Hematopoietic multipotent progenitor cell (in vitro differentiated cells): ENCODE results near the gene INTS13. TPM values are rescaled to one million over a fixed set of nuclear protein-coding genes. Genes with fewer than 3 reads are reported as not detected.
"Not testable (repeated sequence)": the region's sequence is repeated elsewhere in the genome, so short reads cannot be mapped to it uniquely, and the experiment has no call there.

Source experiments
- DNase-seq, 3 donors: peaks; one replicate each; pipeline ENCODE4 v3.0.0-alpha.2; 2011 to 2015; ENCODE audit warnings: low read depth in 2 of 3, low spot score in 2 of 3
- total RNA-seq: library from RNA; depleted of rRNA; stranded (reverse); fragments of >200 nt; gene quantifications from one replicate; pipeline ENCODE4 v1.2.3, GENCODE V29; 2012

INTS13 gene
- total RNA-seq, 1 donor = 17.2 TPM

- DNase-seq = no peak
Measured at GRCh38 chr12:26936559-26937442, 980 bp downstream of the INTS13 start.

- DNase-seq = no peak
Measured at GRCh38 chr12:26935636-26936378, 2.0 kb downstream of the INTS13 start.

GRCh38 chr12:26929590-26929989 lies 8.2 kb downstream of the INTS13 start:
- no peak for DNase-seq

- no peak for DNase-seq
Measured at GRCh38 chr12:26928661-26929060, 9.1 kb downstream of the INTS13 start.

- no peak for DNase-seq
Measured at GRCh38 chr12:26921886-26922285, 15.9 kb downstream of the INTS13 start.

- no peak for DNase-seq
Measured at GRCh38 chr12:26919216-26919555, 18.6 kb downstream of the INTS13 start.

GRCh38 chr12:26918321-26919215 lies 19.2 kb downstream of the INTS13 start:
- DNase-seq = no peak

- peak in 2 of 3 donors; percentile 60 to 86 for DNase-seq
Measured at GRCh38 chr12:26906704-26907103, 31.1 kb downstream of the INTS13 start.

- no peak for DNase-seq
Measured at GRCh38 chr12:26906024-26906423, 31.8 kb downstream of the INTS13 start.

GRCh38 chr12:26903396-26903795 lies 34.4 kb downstream of the INTS13 start:
- not testable (repeated sequence) for DNase-seq

GRCh38 chr12:26896913-26897312 lies 40.9 kb downstream of the INTS13 start:
- no peak for DNase-seq

GRCh38 chr12:26895672-26896071 lies 42.1 kb downstream of the INTS13 start:
- no peak for DNase-seq

- DNase-seq = no peak
Measured at GRCh38 chr12:26891704-26892103, 46.1 kb downstream of the INTS13 start.

- no peak for DNase-seq
Measured at GRCh38 chr12:26890784-26891183, 47.0 kb downstream of the INTS13 start.

GRCh38 chr12:26884765-26885576 lies 52.8 kb downstream of the INTS13 start:
- DNase-seq = peak; percentile 71 to 93 (median 84)

- DNase-seq = no peak
Measured at GRCh38 chr12:26880625-26881024, 57.2 kb downstream of the INTS13 start.

- peak in 2 of 3 donors; percentile 40 to 81 for DNase-seq
Measured at GRCh38 chr12:26878661-26879119, 59.1 kb downstream of the INTS13 start.

- no peak for DNase-seq
Measured at GRCh38 chr12:26874501-26875296, 63.1 kb downstream of the INTS13 start.

GRCh38 chr12:26872625-26873024 lies 65.2 kb downstream of the INTS13 start:
- peak in 1 of 3 donors; percentile 21 for DNase-seq
